GM19035 (cell line): ENCODE results near the gene KLHL10.

Source experiments
- ATAC-seq: cut with Tn5 transposase; IDR thresholded peaks from one replicate; pipeline ENCODE4 v1.9.1; 2021; ENCODE audit not compliant: unreplicated experiment

The KLHL10 gene

GRCh38 chr17:41892021-41892376, 54.4 kb downstream of the KLHL10 start:
- no peak for ATAC-seq

DNA sequence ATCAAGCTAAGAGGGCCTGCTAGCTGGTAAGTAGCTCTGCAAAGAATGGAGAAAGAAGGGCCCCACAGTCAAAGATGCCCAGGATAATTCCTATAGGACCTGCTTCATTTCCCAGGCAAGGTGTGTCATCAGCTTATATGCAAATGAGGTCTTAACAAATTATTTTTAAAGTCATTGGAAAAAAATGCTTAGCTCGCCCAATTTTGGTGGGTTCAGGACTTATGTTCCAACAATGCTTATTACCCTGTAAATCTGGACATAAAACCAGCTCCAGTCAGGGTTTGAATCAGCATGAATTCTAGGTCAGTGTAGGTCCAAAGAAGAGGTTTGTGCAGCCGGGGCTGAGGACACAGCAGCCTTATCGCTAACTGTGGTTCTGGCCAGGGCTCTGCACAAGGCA, 55.8 kb downstream of the KLHL10 start:
- no peak for ATAC-seq

DNA sequence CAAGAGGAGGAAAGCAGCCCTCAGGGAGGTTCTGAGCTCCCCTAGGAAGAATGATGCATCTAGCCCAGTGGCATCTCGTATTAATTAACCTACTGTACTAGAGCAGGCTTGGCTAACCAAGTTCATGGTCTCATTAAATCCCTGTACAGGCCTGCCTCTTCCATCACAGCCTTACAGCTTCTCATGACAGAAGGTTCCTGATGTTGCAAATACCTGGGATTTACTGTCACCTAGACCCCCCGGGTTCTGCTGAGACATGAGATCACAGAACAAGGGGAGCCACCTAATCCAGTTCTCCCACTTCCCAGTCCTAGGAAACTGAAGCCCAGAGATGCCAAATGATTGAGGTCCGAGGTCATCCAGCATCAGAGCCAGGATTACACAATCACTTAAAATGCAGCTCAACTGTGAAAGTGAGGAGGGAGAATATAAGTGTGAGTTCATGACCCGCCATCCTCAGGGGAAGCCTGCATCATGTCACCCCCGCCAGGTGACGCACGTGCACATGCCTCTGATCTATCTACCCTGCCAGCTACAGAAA, 57.2 kb downstream of the KLHL10 start:
- ATAC-seq = no peak

DNA sequence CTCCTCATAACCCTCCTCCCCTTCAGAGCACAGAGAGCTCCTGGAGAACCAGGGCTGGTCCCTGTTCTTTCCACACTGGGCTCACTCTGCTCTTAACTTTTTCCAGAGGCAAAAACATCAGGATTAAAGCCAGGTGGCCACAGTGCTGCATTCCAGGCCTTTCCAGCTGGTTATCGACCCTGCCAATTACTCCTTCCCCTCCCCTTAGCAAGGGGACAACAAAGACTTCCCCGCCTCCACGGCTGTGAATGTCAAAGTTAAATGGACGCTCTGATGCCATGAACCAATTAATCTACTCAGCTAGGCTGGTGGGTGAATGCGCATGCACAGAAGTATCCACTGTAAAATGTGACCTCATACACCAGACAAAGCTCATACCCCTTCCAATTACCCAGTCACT, 58.0 kb downstream of the KLHL10 start:
- ATAC-seq = no peak

- ATAC-seq = no peak
Observed at GRCh38 chr17:41896726-41897125, 59.1 kb downstream of the KLHL10 start.
